Uterus (tissue), 4 donors: ENCODE results near the gene KRT6B. TPM values are rescaled to one million over a fixed set of nuclear protein-coding genes. Genes with fewer than 3 reads are reported as not detected.
A peak's percentile ranks its signal among the peaks of the same experiment; 100 is the strongest.

ENCODE experiments used
- DNase-seq, 2 donors: peaks; one replicate each; pipeline ENCODE4 v3.0.0-alpha.2; 2019 to 2020
- H3K27ac ChIP-seq, 2 donors: fragments of 200-600 bp; sonication (generic); 1 replicate in 1 of 2; 2 replicates in 1 of 2; pipeline ENCODE4 v1.5.1; 2016 to 2018
- H3K27me3 ChIP-seq, 2 donors: fragments of 200-600 bp; sonication (generic); one replicate each; pipeline ENCODE4 v1.5.1; 2018 to 2019; ENCODE audit warnings: control low read depth in 1 of 2
- H3K36me3 ChIP-seq, 2 donors: fragments of 200-600 bp; sonication (generic); one replicate each; pipeline ENCODE4 v1.5.1; 2019; ENCODE audit warnings: control low read depth in 1 of 2
- H3K4me1 ChIP-seq, 2 donors: fragments of 200-600 bp; sonication (generic); one replicate each; pipeline ENCODE4 v1.5.1; 2018 to 2019; ENCODE audit warnings: control low read depth in 1 of 2
- H3K4me3 ChIP-seq, 2 donors: fragments of 200-600 bp; sonication (generic); 1 replicate in 1 of 2; 2 replicates in 1 of 2; pipeline ENCODE4 v1.5.1; 2018 to 2019; ENCODE audit warnings: mild to moderate bottlenecking in 1 of 2
- H3K9me3 ChIP-seq, 2 donors: fragments of 200-600 bp; sonication (generic); one replicate each; pipeline ENCODE4 v1.5.1; 2019; ENCODE audit warnings: control low read depth in 1 of 2
- CTCF ChIP-seq, 4 experiments: fragments of 200-600 bp in 2 of 4; fragments of 450-650 bp in 2 of 4; sonication (generic) in 2 of 4; IDR thresholded peaks; one replicate each; pipeline ENCODE4 v1.5.1; 2016 to 2019; ENCODE audit warnings: antibody characterized with exemption in 4 of 4, mild to moderate bottlenecking in 2 of 4, moderate library complexity in 1 of 4
- POLR2A ChIP-seq, 2 donors: fragments of 450-650 bp; IDR thresholded peaks; one replicate each; pipeline ENCODE4 v1.6.1; 2016; ENCODE audit warnings: antibody characterized with exemption in 2 of 2, mild to moderate bottlenecking in 1 of 2, moderate library complexity in 1 of 2
- intact Hi-C: fragments of 100-400 bp; cut with DNase I; formaldehyde crosslinking; loops from one replicate; pipeline ENCODE4 v1.15.1; 2023; ENCODE audit warnings: low total_unique reads
- total RNA-seq, 4 donors: library from RNA; depleted of rRNA in 3 of 4; stranded (reverse); fragments of >200 nt in 3 of 4; gene quantifications; one replicate each; pipeline versions ENCODE4 v1.1.0 to v1.2.4, GENCODE V29; 2014 to 2023
- donor health status: DM: yes; HTN: yes; CAD: no.

KRT6B gene
- total RNA-seq, 4 donors from 2014 or later, result not detected

GRCh38 chr12:52425466-52425865 lies 26.5 kb downstream of the KRT6B start:
- H3K9me3 ChIP-seq, result no peaks in the 10 kb centered on the region
- H3K4me1 ChIP-seq, result peaks cover 0 to 4% of the 10 kb centered on the region in 2 donors
- H3K4me3 ChIP-seq, result no peak overlapping the region
- H3K27me3 ChIP-seq, result no peaks in the 10 kb centered on the region
- H3K27ac ChIP-seq, result no peak overlapping the region
- TF ChIP-seq POLR2A (IDR thresholded peaks at IDR 0.05) (no peak), CTCF (IDR thresholded peaks at IDR 0.05) (no peak)
- DNase-seq, result no peak
- no peaks in the 10 kb centered on the region for H3K36me3 ChIP-seq
- intact Hi-C loops, result no loop called here

GRCh38 chr12:52423661-52424500 lies 28.1 kb downstream of the KRT6B start:
- DNase-seq, result peak in 1 of 2 donors; percentile 49
- peaks cover 0 to 4% of the 10 kb centered on the region in 2 donors for H3K4me1 ChIP-seq
- TF ChIP-seq CTCF (IDR thresholded peaks at IDR 0.05) (no peak), POLR2A (IDR thresholded peaks at IDR 0.05) (no peak)
- no peaks in the 10 kb centered on the region for H3K27me3 ChIP-seq
- no peaks in the 10 kb centered on the region for H3K36me3 ChIP-seq
- H3K27ac ChIP-seq, result peak overlapping the region; percentile 40 to 75
- intact Hi-C loops, result no loop called here
- H3K4me3 ChIP-seq, result no peak overlapping the region
- no peaks in the 10 kb centered on the region for H3K9me3 ChIP-seq

GRCh38 chr12:52423035-52423434 lies 28.9 kb downstream of the KRT6B start:
- Histone ChIP-seq H3K27me3 (no peaks in the 10 kb centered on the region), H3K27ac (peak overlapping the region; percentile 40 to 75), H3K36me3 (no peaks in the 10 kb centered on the region), H3K4me1 (peaks cover 0 to 4% of the 10 kb centered on the region in 2 donors), H3K9me3 (no peaks in the 10 kb centered on the region), H3K4me3 (no peak overlapping the region)
- intact Hi-C loops, result no loop called here
- DNase-seq, result peak; percentile 36 to 43
- no peak for TF ChIP-seq CTCF (IDR thresholded peaks at IDR 0.05)
- no peak for TF ChIP-seq POLR2A (IDR thresholded peaks at IDR 0.05)

GRCh38 chr12:52419656-52420055 lies 32.3 kb downstream of the KRT6B start:
- peaks cover 0 to 14% of the 10 kb centered on the region in 2 donors for H3K4me1 ChIP-seq
- no peaks in the 10 kb centered on the region for H3K27me3 ChIP-seq
- no peak overlapping the region for H3K4me3 ChIP-seq
- no peaks in the 10 kb centered on the region for H3K9me3 ChIP-seq
- H3K27ac ChIP-seq, result no peak overlapping the region
- DNase-seq, result no peak
- no peak for TF ChIP-seq POLR2A (IDR thresholded peaks at IDR 0.05)
- TF ChIP-seq CTCF (IDR thresholded peaks at IDR 0.05), result no peak
- intact Hi-C loops, result no loop called here
- H3K36me3 ChIP-seq, result no peaks in the 10 kb centered on the region

- intact Hi-C loops, result no loop called here
- no peak for DNase-seq
- H3K4me1 ChIP-seq, result peaks cover 0 to 10% of the 10 kb centered on the region in 2 donors
These were observed 33.3 kb downstream of the KRT6B start for GRCh38 chr12:52418576-52419110.

More at GRCh38 chr12:52418576-52419110, 33.3 kb downstream of the KRT6B start:
- no peak for TF ChIP-seq CTCF (IDR thresholded peaks at IDR 0.05)
- TF ChIP-seq POLR2A (IDR thresholded peaks at IDR 0.05), result no peak
- Histone ChIP-seq H3K4me3 (no peak overlapping the region), H3K9me3 (no peaks in the 10 kb centered on the region), H3K27me3 (no peaks in the 10 kb centered on the region), H3K36me3 (no peaks in the 10 kb centered on the region), H3K27ac (no peak overlapping the region)
